PC-3 (cell line): Measurements from ENCODE around the gene TDRD12. TPM values are rescaled to one million over a fixed set of nuclear protein-coding genes. Genes with fewer than 3 reads are reported as not detected.

ENCODE experiments used
- ATAC-seq: fragments of 200-7000 bp; cut with Tn5 transposase; 2 replicates; pipeline ENCODE4 v1.9.1; 2020; ENCODE audit warnings: mild to moderate bottlenecking, moderate library complexity
- BruUV-seq: library from RNA; stranded (reverse); fragments of 400-500 nt; replicated peaks from 2 replicates; lab custom pipeline; 2021; lab: Mats Ljungman, UMichigan
- CTCF ChIA-PET: fragments of 300-600 bp; sonication (Branson Sonifier 250); formaldehyde crosslinking; loops from one replicate; lab custom pipeline; 2022; ENCODE audit warnings: antibody characterized with exemption; lab: Charles Lee
- POLR2A ChIA-PET: fragments of 300-600 bp; sonication (Branson Sonifier 250); formaldehyde crosslinking; loops from one replicate; lab custom pipeline; 2022; ENCODE audit warnings: antibody characterized with exemption; ENCODE audit not compliant: unreplicated experiment; lab: Charles Lee
- DNase-seq: peaks from one replicate; pipeline ENCODE4 v3.0.0-alpha.2; 2015
- H2AFZ ChIP-seq: fragments of 300-600 bp; sonication (generic); 2 replicates; pipeline ENCODE4 v1.6.0; 2016; ENCODE audit warnings: antibody characterized with exemption, low read length
- H3F3A ChIP-seq: fragments of 300-600 bp; sonication (generic); one replicate; pipeline ENCODE4 v1.6.0; 2017; ENCODE audit warnings: antibody characterized with exemption, low read length, control low read depth, mild to moderate bottlenecking; ENCODE audit not compliant: unreplicated experiment
- H3K27ac ChIP-seq: fragments of 300-600 bp; sonication (generic); 2 replicates; pipeline ENCODE4 v1.5.1; 2016; ENCODE audit warnings: mild to moderate bottlenecking, low read length
- H3K27me3 ChIP-seq: fragments of 300-600 bp; sonication (generic); 2 replicates; pipeline ENCODE4 v1.6.1; 2016; ENCODE audit warnings: low read length, mixed read lengths
- H3K36me3 ChIP-seq: fragments of 300-600 bp; sonication (generic); 2 replicates; pipeline ENCODE4 v1.6.1; 2016; ENCODE audit warnings: low read depth, mixed run types, low read length, mixed read lengths
- H3K4me1 ChIP-seq: fragments of 300-600 bp; sonication (generic); 2 replicates; pipeline ENCODE4 v1.5.1; 2016; ENCODE audit warnings: low read length; ENCODE audit not compliant: insufficient read depth
- H3K4me2 ChIP-seq: fragments of 300-600 bp; sonication (generic); 2 replicates; pipeline ENCODE4 v1.6.0; 2016; ENCODE audit warnings: low read length
- H3K4me3 ChIP-seq: fragments of 300-600 bp; sonication (generic); 2 replicates; pipeline ENCODE4 v1.5.1; 2016; ENCODE audit warnings: mild to moderate bottlenecking, low read length, mixed read lengths
- H3K79me2 ChIP-seq: fragments of 300-600 bp; sonication (generic); 2 replicates; pipeline ENCODE4 v1.6.1; 2017; ENCODE audit warnings: low read length, mixed read lengths
- H3K9ac ChIP-seq: fragments of 300-600 bp; sonication (generic); 2 replicates; pipeline ENCODE4 v1.6.0; 2016; ENCODE audit warnings: mild to moderate bottlenecking, low read length
- H3K9me2 ChIP-seq: fragments of 300-600 bp; sonication (generic); replicated peaks from 2 replicates; pipeline ENCODE4 v1.6.1; 2016; ENCODE audit warnings: mixed run types, low read length, mixed read lengths
- H3K9me3 ChIP-seq: fragments of 300-600 bp; sonication (generic); 2 replicates; pipeline ENCODE4 v1.6.1; 2016; ENCODE audit warnings: low read length, mixed read lengths
- H4K20me1 ChIP-seq: fragments of 300-600 bp; sonication (generic); 2 replicates; pipeline ENCODE4 v1.6.1; 2016; ENCODE audit warnings: low read length, mixed read lengths
- EZH2 ChIP-seq: fragments of 300-600 bp; sonication (generic); IDR thresholded peaks from one replicate; pipeline ENCODE4 v1.6.1; 2017; ENCODE audit warnings: antibody characterized with exemption, mild to moderate bottlenecking, low read length; ENCODE audit not compliant: unreplicated experiment
- EZH2phosphoT487 ChIP-seq: fragments of 300-600 bp; sonication (generic); IDR thresholded peaks from 2 replicates; pipeline ENCODE4 v1.6.1; 2018; ENCODE audit warnings: mild to moderate bottlenecking, antibody characterized with exemption, low read length, borderline replicate concordance
- intact Hi-C: fragments of 100-400 bp; cut with micrococcal nuclease; formaldehyde crosslinking; loops from 2 replicates; pipeline ENCODE4 v1.9.0; 2023
- total RNA-seq: library from RNA; depleted of rRNA; stranded (reverse); fragments of >200 nt; gene quantifications from 2 replicates; pipeline ENCODE4 v1.2.3, GENCODE V29; 2014
- TF ChIP-seq, protein P1 (sequence below): fragments of 300-600 bp; sonication (generic); conservative IDR thresholded peaks from 2 replicates; pipeline ENCODE4 v1.5.1; 2017; ENCODE audit warnings: antibody characterized with exemption, low read depth, mild to moderate bottlenecking, low read length

TDRD12 gene
- total RNA-seq, 1 experiment from 2014 or later = not detected

- Histone ChIP-seq H3K9me3 (no peaks in the 10 kb centered on the region), H3K27me3 (no peaks in the 10 kb centered on the region), H3K9ac (no peak overlapping the region), H2AFZ (no peak overlapping the region), H4K20me1 (no peaks in the 10 kb centered on the region), H3K79me2 (no peaks in the 10 kb centered on the region), H3K27ac (no peak overlapping the region), H3F3A (no peaks in the 10 kb centered on the region), H3K4me3 (no peak overlapping the region), H3K9me2 (no peaks in the 10 kb centered on the region), H3K36me3 (no peaks in the 10 kb centered on the region), H3K4me1 (no peaks in the 10 kb centered on the region), H3K4me2 (no peak overlapping the region)
- DNase-seq (no peak), ATAC-seq (no peak)
- intact Hi-C loops = no loop called here
- CTCF ChIA-PET = no interaction called here
- no peak for TF ChIP-seq EZH2phosphoT487
- TF ChIP-seq, protein P1, sequence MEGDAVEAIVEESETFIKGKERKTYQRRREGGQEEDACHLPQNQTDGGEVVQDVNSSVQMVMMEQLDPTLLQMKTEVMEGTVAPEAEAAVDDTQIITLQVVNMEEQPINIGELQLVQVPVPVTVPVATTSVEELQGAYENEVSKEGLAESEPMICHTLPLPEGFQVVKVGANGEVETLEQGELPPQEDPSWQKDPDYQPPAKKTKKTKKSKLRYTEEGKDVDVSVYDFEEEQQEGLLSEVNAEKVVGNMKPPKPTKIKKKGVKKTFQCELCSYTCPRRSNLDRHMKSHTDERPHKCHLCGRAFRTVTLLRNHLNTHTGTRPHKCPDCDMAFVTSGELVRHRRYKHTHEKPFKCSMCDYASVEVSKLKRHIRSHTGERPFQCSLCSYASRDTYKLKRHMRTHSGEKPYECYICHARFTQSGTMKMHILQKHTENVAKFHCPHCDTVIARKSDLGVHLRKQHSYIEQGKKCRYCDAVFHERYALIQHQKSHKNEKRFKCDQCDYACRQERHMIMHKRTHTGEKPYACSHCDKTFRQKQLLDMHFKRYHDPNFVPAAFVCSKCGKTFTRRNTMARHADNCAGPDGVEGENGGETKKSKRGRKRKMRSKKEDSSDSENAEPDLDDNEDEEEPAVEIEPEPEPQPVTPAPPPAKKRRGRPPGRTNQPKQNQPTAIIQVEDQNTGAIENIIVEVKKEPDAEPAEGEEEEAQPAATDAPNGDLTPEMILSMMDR = no peak
- POLR2A ChIA-PET = no interaction called here
- no TSS peak for BruUV-seq
These were observed 91.6 kb downstream of the TDRD12 start for GRCh38 chr19:32811151-32811550.

DNA sequence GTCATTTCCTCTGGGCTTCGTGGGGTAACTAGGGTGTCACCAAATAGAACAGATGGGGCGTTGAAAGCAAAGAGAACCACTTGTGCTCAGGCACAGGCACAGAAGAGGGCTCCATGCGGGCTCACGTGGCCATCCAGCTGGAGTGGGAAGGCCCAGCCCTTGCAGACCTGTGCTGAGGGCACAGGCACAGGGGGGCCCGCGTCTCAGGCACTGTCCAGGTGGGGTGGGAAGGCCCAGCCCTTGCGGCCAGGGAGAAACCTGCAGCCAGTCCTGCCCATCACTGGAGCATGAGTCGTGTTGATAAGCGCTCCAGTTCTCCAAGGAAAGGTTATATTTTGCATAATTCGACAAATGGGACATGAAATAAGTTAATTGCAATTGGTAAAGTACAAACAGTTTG lies 92.5 kb downstream of the TDRD12 start:
- Histone ChIP-seq H3K9me2 (no peaks in the 10 kb centered on the region), H3K4me1 (no peaks in the 10 kb centered on the region), H3K4me3 (no peak overlapping the region), H2AFZ (no peak overlapping the region), H4K20me1 (no peaks in the 10 kb centered on the region), H3K9ac (no peak overlapping the region), H3K27me3 (no peaks in the 10 kb centered on the region), H3K36me3 (no peaks in the 10 kb centered on the region), H3K9me3 (no peaks in the 10 kb centered on the region), H3K79me2 (no peaks in the 10 kb centered on the region), H3K4me2 (no peak overlapping the region), H3F3A (no peaks in the 10 kb centered on the region), H3K27ac (no peak overlapping the region)
- DNase-seq (no peak), ATAC-seq (no peak)
- intact Hi-C loops = no loop called here
- TF ChIP-seq, protein P1 = no peak
- TF ChIP-seq EZH2phosphoT487 (no peak), EZH2 (no peak)
- CTCF ChIA-PET = no interaction called here
- BruUV-seq = no TSS peak
- POLR2A ChIA-PET = no interaction called here

DNA sequence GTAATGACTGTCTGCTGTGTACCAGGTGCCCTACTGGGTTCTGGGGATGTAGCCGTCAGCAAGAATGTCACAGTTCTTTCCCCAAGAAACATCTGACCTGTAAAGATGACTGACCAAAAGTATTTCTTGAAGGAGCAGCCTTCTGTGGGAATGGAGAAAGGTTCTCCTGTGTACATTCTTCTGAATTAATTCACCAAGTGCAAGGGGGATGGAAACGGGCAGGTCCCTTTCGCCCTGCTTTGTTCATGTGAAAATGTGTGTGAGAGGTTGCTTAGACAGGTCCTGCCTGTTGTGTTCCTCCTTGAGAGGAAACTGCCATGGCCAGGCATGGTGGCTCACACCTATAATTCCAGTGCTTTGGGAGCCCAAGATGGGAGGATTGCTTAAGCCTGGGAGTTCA lies 93.0 kb downstream of the TDRD12 start:
- ATAC-seq (no peak), DNase-seq (no peak)
- Histone ChIP-seq H3K27me3 (no peaks in the 10 kb centered on the region), H3K4me2 (no peak overlapping the region), H3K9me3 (no peaks in the 10 kb centered on the region), H3K4me3 (no peak overlapping the region), H3K4me1 (no peaks in the 10 kb centered on the region), H3K9me2 (no peaks in the 10 kb centered on the region), H3K79me2 (no peaks in the 10 kb centered on the region), H3K27ac (no peak overlapping the region), H2AFZ (no peak overlapping the region), H3K9ac (no peak overlapping the region), H3F3A (no peaks in the 10 kb centered on the region), H3K36me3 (no peaks in the 10 kb centered on the region), H4K20me1 (no peaks in the 10 kb centered on the region)
- no TSS peak for BruUV-seq
- ChIA-PET POLR2A (no interaction called here), CTCF (no interaction called here)
- intact Hi-C loops = no loop called here
- TF ChIP-seq, protein P1 = no peak
- TF ChIP-seq EZH2 (no peak), EZH2phosphoT487 (no peak)
